ENCODE measurements around the gene BRD1. TPM values are rescaled to one million over a fixed set of nuclear protein-coding genes. Genes with fewer than 3 reads are reported as not detected.
A peak's percentile ranks its signal among the peaks of the same experiment; 100 is the strongest.

Gene BRD1
- total and polyA plus RNA-seq, 2 experiments from 2014 or later, result 12.3 to 33.8 TPM

GRCh38 chr22:49866646-49867045, 39.0 kb upstream of the BRD1 start:
- H3K79me2 ChIP-seq (replicated peaks; ENCODE audit: insufficient read depth), result peaks cover 98% of the 10 kb centered on the region
- Mint-ChIP-seq H3K9me3 (peaks cover 38% of the 10 kb centered on the region), H3K27ac (no peak overlapping the region), H3K4me1 (peaks cover 3% of the 10 kb centered on the region; the same call in 2 of the 3 replicates), H3K36me3 (ENCODE audit: low read depth) (peaks cover 59% of the 10 kb centered on the region), H3K27me3 (ENCODE audit: insufficient read depth, low read depth, poor library complexity) (peaks cover 2% of the 10 kb centered on the region), H3K4me3 (no peak overlapping the region)
- no peak for TF ChIP-seq EZH2 (IDR thresholded peaks at IDR 0.05; ENCODE audit: low read depth, unreplicated experiment)
- no peak for TF ChIP-seq POLR2AphosphoS5 (IDR thresholded peaks at IDR 0.05; ENCODE audit: low read depth)
- TF ChIP-seq ZNF462 (CRISPR knock-in tag; IDR thresholded peaks at IDR 0.05), result no peak
- TF ChIP-seq NANOG (IDR thresholded peaks at IDR 0.05; ENCODE audit: borderline replicate concordance), result no peak
- TF ChIP-seq CTCF (conservative IDR thresholded peaks at IDR 0.05; ENCODE audit: low read depth in 2 of 2), result no peak
- TF ChIP-seq EZH2phosphoT487 (IDR thresholded peaks at IDR 0.05; ENCODE audit: unreplicated experiment), result no peak
- TF ChIP-seq CREB1 (CRISPR knock-in tag; IDR thresholded peaks at IDR 0.05; ENCODE audit: low read depth), result no peak
- no peak for TF ChIP-seq REST (IDR thresholded peaks at IDR 0.05; ENCODE audit: unreplicated experiment)
- no peak for TF ChIP-seq ZNF114 (CRISPR knock-in tag; IDR thresholded peaks at IDR 0.05)
- TF ChIP-seq JUNB (IDR thresholded peaks at IDR 0.05; ENCODE audit: unreplicated experiment), result no peak
- TF ChIP-seq STAT1 (IDR thresholded peaks at IDR 0.05; ENCODE audit: unreplicated experiment), result no peak
- TF ChIP-seq ETS1 (IDR thresholded peaks at IDR 0.05), result no peak
- no peak for TF ChIP-seq ZNF331 (CRISPR knock-in tag; IDR thresholded peaks at IDR 0.05; ENCODE audit: low read depth)
- H3K27ac ChIP-seq (ENCODE audit: low read depth), result no peak overlapping the region
- ATAC-seq, result no peak; the same call in 2 of the 3 replicates
- H2AFZ ChIP-seq, result no peak overlapping the region
- no peaks in the 10 kb centered on the region; the same call in 1 of the 2 replicates for H3F3A ChIP-seq (replicated peaks; ENCODE audit: low read depth)
- peak overlapping the region; percentile 42; the same call in 1 of the 2 replicates for H3K4me2 ChIP-seq
- DNase-seq (ENCODE audit: low spot score), result no peak
- no peaks in the 10 kb centered on the region for H3K27me3 ChIP-seq (ENCODE audit: insufficient read depth)
- no peaks in the 10 kb centered on the region for H3K36me3 ChIP-seq (ENCODE audit: insufficient read depth)
- no peak overlapping the region for H3K4me3 ChIP-seq
- H3K9me2 ChIP-seq (ENCODE audit: insufficient read depth), result peaks cover 4% of the 10 kb centered on the region; the same call in 1 of the 2 replicates
- peaks cover 7% of the 10 kb centered on the region; the same call in 1 of the 2 replicates for H3K4me1 ChIP-seq (ENCODE audit: insufficient read depth)
- peaks cover 60% of the 10 kb centered on the region for H4K20me1 ChIP-seq (replicated peaks; ENCODE audit: insufficient read depth)

Data from GM23338 (cell line).